OCI-LY1 (cell line): ENCODE data around the gene ELMO1.

Source experiments
- H2AFZ ChIP-seq: fragments of 200-600 bp; sonication (generic), shearing (Covaris generic); 2 replicates; pipeline ENCODE4 v1.6.0; 2014; ENCODE audit warnings: antibody characterized with exemption, mild to moderate bottlenecking, low read length
- H3F3A ChIP-seq: fragments of 200-600 bp; sonication (generic), shearing (Covaris generic); 2 replicates; pipeline ENCODE4 v1.6.0; 2014; ENCODE audit warnings: mild to moderate bottlenecking, antibody characterized with exemption, low read length, moderate library complexity; ENCODE audit not compliant: insufficient read depth
- H3K27ac ChIP-seq: fragments of 200-600 bp; sonication (generic); 2 replicates; pipeline ENCODE4 v1.5.1; 2014; ENCODE audit warnings: low read length, mixed run types, mild to moderate bottlenecking, low read depth; ENCODE audit not compliant: poor library complexity, severe bottlenecking
- H3K27me3 ChIP-seq: fragments of 200-600 bp; sonication (generic); 2 replicates; pipeline ENCODE4 v1.6.0; 2014; ENCODE audit warnings: antibody characterized with exemption, mild to moderate bottlenecking, low read length, moderate library complexity; ENCODE audit not compliant: insufficient read depth
- H3K36me3 ChIP-seq: fragments of 200-600 bp; sonication (generic); 2 replicates; pipeline ENCODE4 v1.6.1; 2014; ENCODE audit warnings: mild to moderate bottlenecking, antibody characterized with exemption, low read length, moderate library complexity, mixed read lengths; ENCODE audit not compliant: insufficient read depth
- H3K4me1 ChIP-seq: fragments of 200-600 bp; sonication (generic); 2 replicates; pipeline ENCODE4 v1.5.1; 2014; ENCODE audit warnings: mild to moderate bottlenecking, low read length, moderate library complexity; ENCODE audit not compliant: insufficient read depth, severe bottlenecking
- H3K4me2 ChIP-seq: fragments of 200-600 bp; sonication (generic), shearing (Covaris generic); 2 replicates; pipeline ENCODE4 v1.6.1; 2014; ENCODE audit warnings: low read length
- H3K4me3 ChIP-seq: fragments of 200-600 bp; sonication (generic); 2 replicates; pipeline ENCODE4 v1.5.1; 2014; ENCODE audit warnings: low read length, low read depth, mild to moderate bottlenecking, mixed read lengths; ENCODE audit not compliant: poor library complexity, severe bottlenecking
- H3K79me2 ChIP-seq: fragments of 200-600 bp; shearing (Covaris generic); 2 replicates; pipeline ENCODE4 v1.6.1; 2016; ENCODE audit warnings: mixed run types, low read length, mixed read lengths; ENCODE audit not compliant: insufficient read depth
- H3K9ac ChIP-seq: fragments of 200-600 bp; sonication (generic), shearing (Covaris generic); 2 replicates; pipeline ENCODE4 v1.6.1; 2014; ENCODE audit warnings: mild to moderate bottlenecking, low read length, mixed read lengths
- H3K9me2 ChIP-seq: fragments of 200-600 bp; sonication (generic), shearing (Covaris generic); 2 replicates; pipeline ENCODE4 v1.6.1; 2014; ENCODE audit warnings: low read depth, mild to moderate bottlenecking, low read length, mixed read lengths
- H3K9me3 ChIP-seq: fragments of 200-600 bp; shearing (Covaris generic); 2 replicates; pipeline ENCODE4 v1.6.1; 2014; ENCODE audit warnings: low read length, mixed read lengths
- H4K20me1 ChIP-seq: fragments of 200-600 bp; sonication (generic), shearing (Covaris generic); 2 replicates; pipeline ENCODE4 v1.6.0; 2016; ENCODE audit warnings: mild to moderate bottlenecking, low read length; ENCODE audit not compliant: insufficient read depth
- EZH2 ChIP-seq: fragments of 200-600 bp; sonication (generic), shearing (Covaris generic); IDR thresholded peaks from 2 replicates; pipeline ENCODE4 v1.8.0; 2017; ENCODE audit warnings: borderline replicate concordance, mixed run types, mild to moderate bottlenecking, antibody characterized with exemption, low read length, moderate library complexity, mixed read lengths
- TF ChIP-seq, protein P1 (sequence below): fragments of 200-600 bp; sonication (generic), shearing (Covaris generic); IDR thresholded peaks from 2 replicates; pipeline ENCODE4 v1.5.1; 2017; ENCODE audit warnings: mild to moderate bottlenecking, antibody characterized with exemption, low read length, moderate library complexity, mixed read lengths

Gene ELMO1

DNA sequence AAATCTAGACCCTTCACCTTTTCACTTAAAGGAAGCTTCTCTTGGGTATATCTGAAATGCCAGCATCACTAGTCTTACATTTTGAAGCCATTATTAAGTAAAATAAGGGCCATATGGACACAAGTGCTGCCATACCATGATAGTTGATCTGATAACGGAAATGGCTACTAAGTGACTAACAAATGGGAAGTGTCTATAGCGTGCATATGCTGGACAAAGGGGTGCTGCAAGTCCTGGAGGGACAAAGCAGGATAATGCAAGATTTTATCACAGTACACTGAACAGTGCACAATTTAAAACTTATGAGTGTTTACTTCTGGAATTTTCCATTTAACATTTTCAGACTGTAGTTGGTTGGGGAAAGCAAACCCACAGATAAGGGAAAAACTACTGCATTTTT, 117.9 kb downstream of the ELMO1 start:
- Histone ChIP-seq H3K9ac (no peak overlapping the region), H4K20me1 (peaks cover 6% of the 10 kb centered on the region; the same call in 1 of the 2 replicates), H2AFZ (no peak overlapping the region), H3K27me3 (no peaks in the 10 kb centered on the region), H3K36me3 (peaks cover 98% of the 10 kb centered on the region), H3F3A (no peaks in the 10 kb centered on the region), H3K79me2 (peaks cover 96% of the 10 kb centered on the region), H3K27ac (no peak overlapping the region), H3K9me3 (peaks cover 26% of the 10 kb centered on the region), H3K9me2 (no peaks in the 10 kb centered on the region), H3K4me3 (no peak overlapping the region), H3K4me2 (no peak overlapping the region), H3K4me1 (peaks cover 8% of the 10 kb centered on the region)
- TF ChIP-seq, protein P1, sequence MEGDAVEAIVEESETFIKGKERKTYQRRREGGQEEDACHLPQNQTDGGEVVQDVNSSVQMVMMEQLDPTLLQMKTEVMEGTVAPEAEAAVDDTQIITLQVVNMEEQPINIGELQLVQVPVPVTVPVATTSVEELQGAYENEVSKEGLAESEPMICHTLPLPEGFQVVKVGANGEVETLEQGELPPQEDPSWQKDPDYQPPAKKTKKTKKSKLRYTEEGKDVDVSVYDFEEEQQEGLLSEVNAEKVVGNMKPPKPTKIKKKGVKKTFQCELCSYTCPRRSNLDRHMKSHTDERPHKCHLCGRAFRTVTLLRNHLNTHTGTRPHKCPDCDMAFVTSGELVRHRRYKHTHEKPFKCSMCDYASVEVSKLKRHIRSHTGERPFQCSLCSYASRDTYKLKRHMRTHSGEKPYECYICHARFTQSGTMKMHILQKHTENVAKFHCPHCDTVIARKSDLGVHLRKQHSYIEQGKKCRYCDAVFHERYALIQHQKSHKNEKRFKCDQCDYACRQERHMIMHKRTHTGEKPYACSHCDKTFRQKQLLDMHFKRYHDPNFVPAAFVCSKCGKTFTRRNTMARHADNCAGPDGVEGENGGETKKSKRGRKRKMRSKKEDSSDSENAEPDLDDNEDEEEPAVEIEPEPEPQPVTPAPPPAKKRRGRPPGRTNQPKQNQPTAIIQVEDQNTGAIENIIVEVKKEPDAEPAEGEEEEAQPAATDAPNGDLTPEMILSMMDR: no peak
- TF ChIP-seq EZH2: no peak

DNA sequence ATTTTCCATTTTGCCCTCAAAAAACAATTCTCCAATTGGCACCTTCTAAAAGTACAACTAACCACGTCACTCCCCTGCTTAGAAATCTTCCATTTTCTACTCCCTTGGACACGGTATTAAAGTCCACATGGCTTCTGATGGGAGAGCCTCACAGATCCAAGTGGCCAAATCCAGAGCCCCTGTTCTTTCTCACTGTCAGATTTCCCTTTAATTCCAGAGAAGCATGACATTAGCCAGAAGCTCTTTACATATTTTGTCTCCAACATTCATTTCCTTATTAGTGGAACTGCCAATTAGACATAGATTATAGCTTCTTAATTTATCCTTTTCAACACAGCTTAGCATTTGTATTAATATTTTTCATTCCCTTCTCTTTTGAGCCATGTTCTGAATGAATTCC, 118.7 kb downstream of the ELMO1 start:
- H3K27me3 ChIP-seq: no peaks in the 10 kb centered on the region
- no peak overlapping the region for H3K4me2 ChIP-seq
- no peak overlapping the region for H3K27ac ChIP-seq
- peaks cover 96% of the 10 kb centered on the region for H3K79me2 ChIP-seq
- TF ChIP-seq, protein P1: no peak
- TF ChIP-seq EZH2: no peak
- peaks cover 6% of the 10 kb centered on the region; the same call in 1 of the 2 replicates for H4K20me1 ChIP-seq
- no peaks in the 10 kb centered on the region for H3K9me2 ChIP-seq
- H3K9ac ChIP-seq: no peak overlapping the region
- H3K36me3 ChIP-seq: peaks cover 98% of the 10 kb centered on the region
- no peak overlapping the region for H3K4me3 ChIP-seq
- H3K4me1 ChIP-seq: peaks cover 8% of the 10 kb centered on the region
- no peaks in the 10 kb centered on the region for H3F3A ChIP-seq
- H2AFZ ChIP-seq: no peak overlapping the region
- peaks cover 26% of the 10 kb centered on the region for H3K9me3 ChIP-seq

DNA sequence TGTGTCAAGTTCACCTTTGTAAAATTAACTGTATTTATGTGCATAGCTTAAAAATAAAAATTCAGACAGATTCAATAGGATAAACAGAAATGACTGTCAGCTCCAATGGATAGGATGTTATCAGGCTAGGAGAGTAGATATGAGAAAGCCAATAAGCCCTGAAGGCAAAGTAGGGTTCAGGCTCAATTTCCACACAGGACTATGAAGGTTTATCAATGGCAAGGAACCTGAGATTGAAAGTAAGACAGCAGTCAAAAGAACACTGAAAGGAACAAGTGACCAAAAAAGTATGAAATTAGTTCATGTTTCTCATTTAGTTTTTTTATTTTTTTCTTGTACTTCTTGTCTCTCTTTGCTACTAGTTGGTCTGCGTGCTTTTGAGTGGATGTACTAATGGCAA, 121.4 kb downstream of the ELMO1 start:
- H2AFZ ChIP-seq: no peak overlapping the region
- H3F3A ChIP-seq: no peaks in the 10 kb centered on the region
- peaks cover 16% of the 10 kb centered on the region for H3K9me3 ChIP-seq
- H3K27me3 ChIP-seq: no peaks in the 10 kb centered on the region
- no peak overlapping the region for H3K9ac ChIP-seq
- TF ChIP-seq EZH2: no peak
- TF ChIP-seq, protein P1: no peak
- H3K9me2 ChIP-seq: no peaks in the 10 kb centered on the region
- peaks cover 95% of the 10 kb centered on the region for H3K79me2 ChIP-seq
- no peak overlapping the region for H3K27ac ChIP-seq
- peaks cover under 1% of the 10 kb centered on the region for H3K4me1 ChIP-seq
- H4K20me1 ChIP-seq: peaks cover 6% of the 10 kb centered on the region; the same call in 1 of the 2 replicates
- H3K4me3 ChIP-seq: no peak overlapping the region
- peaks cover 86% of the 10 kb centered on the region for H3K36me3 ChIP-seq
- H3K4me2 ChIP-seq: no peak overlapping the region
